GM18508 (cell line): ENCODE data around the gene RAB11FIP4.

ENCODE experiments used
- ATAC-seq: cut with Tn5 transposase; IDR thresholded peaks from one replicate; pipeline ENCODE4 v1.9.1; 2021; ENCODE audit warnings: moderate number of reproducible peaks; ENCODE audit not compliant: insufficient read depth, unreplicated experiment

The RAB11FIP4 gene

DNA sequence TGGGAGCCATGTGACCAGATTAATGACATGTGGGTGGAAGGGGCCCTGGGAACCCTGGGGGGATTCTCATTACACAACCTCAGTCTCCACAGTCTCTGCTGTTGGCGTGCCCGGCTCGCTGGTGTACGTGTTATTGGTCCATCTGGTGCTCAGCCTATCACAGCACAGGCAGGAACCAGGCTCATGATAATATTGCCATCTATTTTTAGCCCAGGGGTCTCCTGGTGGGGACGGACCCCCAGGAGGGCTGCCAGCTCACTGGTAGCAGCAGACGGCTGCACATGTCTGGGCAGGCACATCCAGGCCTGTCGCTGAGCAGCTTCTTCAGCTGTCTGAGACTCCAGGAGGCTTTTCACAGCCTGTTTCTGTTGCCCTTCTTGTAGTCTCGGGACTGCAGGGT, 123.8 kb downstream of the RAB11FIP4 start:
- no peak for ATAC-seq

DNA sequence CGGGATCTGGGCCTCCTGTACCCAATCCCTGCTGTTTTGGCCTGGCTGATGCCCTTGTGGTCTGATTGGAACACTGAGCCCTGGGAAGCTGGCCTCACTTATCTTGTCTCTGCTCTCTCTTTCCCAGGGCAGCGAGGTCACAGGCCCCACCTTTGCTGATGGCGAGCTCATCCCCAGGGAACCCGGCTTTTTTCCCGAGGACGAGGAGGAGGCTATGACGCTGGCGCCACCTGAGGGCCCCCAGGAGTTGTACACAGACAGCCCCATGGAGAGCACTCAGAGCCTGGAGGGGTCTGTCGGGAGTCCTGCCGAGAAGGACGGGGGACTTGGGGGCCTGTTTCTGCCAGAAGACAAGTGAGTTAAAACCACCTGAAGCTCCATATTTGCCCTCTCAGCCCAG, 126.0 kb downstream of the RAB11FIP4 start:
- ATAC-seq = no peak

DNA sequence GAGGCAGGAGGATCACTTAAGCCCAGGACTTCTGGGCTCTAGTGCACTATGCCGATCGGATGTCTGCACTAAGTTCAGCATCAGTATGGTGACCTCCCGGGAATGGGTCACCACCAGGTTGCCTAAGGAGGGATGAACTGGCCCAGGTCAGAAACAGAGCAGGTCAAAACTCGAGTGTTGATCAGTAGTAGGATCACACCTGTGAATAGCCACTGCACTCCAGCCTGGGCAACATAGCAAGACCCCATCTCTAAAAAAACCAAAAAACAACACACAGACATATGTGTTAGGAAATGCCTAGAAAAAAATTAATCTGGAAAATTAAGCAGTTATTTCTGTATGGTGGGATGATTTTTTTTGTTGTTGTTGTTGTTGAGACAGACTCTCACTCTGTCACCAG, 127.0 kb downstream of the RAB11FIP4 start:
- ATAC-seq = no peak

DNA sequence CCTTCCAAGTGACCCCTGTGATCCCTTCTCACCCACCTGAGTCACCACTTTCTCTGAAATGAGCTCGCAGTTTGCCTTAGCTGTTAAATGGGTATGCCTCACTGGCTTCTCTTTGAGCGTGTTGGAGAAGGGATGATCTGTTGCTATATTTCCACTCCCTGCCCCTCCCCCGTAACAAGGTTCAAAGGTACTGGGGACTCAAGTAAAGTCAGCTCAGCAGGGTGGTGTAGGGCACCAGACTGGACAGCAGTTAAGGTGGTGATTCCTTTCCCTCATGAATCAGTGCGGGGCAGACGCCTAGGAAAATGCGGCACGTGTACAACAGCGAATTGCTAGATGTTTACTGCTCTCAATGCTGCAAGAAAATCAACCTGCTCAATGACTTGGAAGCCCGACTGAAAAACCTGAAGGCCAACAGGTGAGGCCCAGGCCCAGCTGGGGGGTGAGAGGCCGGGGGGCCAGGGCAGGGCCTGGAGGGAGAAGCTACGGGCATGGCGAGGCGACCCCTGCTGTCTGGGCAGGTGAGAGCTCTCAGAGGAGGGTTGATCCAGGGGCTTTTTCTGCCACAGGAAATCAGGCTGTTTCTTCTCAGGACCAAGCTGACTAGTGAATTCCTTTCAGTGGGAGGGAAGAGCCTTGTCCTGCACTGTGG, 130.3 kb downstream of the RAB11FIP4 start:
- ATAC-seq = no peak

DNA sequence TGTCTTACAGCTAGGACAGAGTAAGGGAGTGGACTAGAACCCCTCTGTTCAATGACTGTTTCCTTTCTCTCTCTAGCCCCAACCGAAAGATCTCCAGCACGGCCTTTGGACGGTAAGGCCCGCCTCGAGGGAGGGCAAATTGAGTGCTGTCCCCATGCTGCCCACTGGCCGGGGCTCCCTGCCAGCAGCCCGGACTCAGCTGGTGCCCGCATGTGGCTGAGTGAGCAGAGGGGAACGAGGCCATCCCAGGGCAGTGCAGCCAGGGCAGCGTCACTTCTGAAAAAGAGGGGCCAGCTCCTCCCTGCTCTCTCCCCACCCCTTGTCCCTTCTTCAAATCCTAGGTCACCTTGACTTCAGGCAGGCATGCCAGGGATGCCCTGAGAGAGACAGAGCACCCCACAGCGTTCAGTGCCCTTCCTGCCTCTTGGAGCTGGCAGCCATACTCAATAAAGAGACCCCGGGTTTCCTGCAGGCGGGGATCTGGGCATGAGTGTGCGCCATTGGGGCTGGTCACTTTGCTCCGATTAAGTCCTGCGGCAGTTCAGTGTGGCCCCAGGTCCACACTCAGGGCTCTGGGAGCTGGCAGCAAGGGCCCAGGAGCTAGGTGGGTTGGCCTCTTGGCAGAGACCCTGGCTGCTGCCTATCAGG, 130.9 kb downstream of the RAB11FIP4 start:
- ATAC-seq = no peak

DNA sequence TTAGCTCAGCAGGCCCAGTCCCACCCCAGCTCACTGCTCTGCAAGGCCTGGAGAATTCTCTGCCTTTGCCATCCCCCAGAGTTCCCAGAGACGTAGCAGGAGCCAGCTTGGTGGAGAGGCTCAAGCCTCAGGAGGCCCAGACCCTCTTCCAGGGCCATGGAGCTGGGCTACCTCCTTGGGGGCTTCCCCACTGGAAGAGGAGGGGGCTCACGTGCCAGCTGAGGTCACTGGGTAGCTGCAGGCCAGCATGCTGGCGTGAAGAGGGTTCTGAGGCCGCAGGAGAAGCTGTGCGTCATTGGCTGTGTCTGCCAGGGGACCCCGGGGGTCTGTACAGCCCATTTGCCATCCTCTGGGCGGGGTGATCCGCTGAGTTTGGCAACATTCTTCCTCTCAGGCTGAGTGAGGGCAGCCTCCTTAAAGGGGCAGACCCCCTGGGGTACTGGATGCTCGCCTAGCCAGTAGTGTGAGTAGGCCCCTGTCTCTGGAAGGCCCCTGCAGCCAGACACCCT, 131.6 kb downstream of the RAB11FIP4 start:
- no peak for ATAC-seq

DNA sequence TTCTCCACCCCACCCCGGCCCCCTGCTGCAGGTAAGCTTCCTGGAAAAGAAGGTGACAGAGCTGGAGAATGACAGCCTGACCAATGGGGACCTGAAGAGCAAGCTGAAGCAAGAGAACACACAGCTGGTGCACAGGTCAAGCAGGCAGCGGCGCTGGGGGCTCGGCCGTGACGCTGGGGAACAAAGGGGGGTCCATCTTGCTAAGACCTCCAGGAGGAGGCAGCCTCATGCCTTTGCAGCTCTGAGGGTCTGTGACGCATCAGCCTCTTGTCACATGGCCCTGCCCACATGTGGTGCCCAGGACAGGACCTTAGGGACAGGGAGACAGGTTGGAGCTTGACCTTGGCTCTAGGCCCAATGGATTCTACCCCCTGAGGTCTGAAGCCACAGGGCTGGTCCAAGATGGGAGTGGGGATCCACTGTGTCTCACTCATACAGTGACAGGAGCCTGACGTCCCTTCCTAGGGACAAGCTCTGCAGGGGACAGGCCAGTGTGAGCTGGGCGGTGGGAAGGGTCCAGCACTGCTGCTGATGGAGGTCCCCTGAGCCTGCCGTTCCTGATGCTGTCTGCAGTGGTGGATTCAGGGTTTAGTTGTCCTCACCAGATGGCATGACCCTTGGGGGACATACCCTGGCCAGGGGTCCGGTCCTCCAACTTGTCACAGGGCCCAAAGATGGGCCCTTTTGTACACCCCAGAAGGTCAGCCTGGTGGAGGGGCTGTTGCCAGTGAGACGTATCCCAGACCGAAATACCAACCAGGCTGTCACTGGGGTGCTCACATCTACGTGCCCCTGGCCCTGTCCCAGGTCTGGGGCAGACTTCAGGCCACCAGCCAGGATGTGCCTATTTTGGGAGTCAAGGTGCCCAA, 132.6 kb downstream of the RAB11FIP4 start:
- no peak for ATAC-seq

DNA sequence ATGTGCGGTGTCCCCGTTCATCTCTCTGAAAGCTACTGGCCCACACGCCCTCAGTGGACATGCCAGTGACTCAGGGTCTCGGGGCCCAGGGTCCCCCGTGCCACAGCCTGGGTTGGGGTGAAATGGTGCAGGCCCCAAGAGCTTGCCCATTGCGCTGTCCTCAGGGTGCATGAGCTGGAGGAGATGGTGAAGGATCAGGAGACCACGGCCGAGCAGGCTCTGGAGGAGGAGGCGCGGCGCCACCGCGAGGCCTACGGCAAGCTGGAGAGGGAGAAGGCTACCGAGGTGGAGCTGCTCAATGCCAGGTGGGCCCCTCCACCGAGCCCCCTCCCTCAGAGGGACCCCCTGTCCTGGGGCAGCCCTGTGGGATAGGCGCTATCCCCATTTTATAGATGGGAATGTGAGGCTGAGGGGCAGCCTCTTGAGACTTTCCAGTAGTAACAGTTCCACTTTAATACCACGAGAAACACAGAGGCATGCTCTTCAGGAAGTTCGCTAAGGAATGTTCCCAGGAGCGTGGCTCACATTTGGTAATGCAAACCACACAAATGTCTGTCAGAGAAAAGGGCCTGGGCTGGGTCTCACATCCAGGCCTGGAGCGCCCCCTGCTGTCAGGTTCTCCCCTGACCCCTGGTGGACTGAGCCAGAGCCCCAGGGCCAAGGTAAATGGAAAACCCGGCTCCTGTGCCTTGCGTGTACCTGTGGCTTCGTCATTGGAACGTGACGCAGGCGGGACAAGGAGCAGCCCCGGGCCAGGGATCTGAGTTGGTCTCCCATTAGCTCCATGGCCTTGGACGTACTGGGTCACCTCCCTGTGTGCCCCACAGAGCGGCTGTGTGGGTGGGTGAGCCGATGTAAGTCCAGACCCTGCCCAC, 133.7 kb downstream of the RAB11FIP4 start:
- ATAC-seq = no peak

DNA sequence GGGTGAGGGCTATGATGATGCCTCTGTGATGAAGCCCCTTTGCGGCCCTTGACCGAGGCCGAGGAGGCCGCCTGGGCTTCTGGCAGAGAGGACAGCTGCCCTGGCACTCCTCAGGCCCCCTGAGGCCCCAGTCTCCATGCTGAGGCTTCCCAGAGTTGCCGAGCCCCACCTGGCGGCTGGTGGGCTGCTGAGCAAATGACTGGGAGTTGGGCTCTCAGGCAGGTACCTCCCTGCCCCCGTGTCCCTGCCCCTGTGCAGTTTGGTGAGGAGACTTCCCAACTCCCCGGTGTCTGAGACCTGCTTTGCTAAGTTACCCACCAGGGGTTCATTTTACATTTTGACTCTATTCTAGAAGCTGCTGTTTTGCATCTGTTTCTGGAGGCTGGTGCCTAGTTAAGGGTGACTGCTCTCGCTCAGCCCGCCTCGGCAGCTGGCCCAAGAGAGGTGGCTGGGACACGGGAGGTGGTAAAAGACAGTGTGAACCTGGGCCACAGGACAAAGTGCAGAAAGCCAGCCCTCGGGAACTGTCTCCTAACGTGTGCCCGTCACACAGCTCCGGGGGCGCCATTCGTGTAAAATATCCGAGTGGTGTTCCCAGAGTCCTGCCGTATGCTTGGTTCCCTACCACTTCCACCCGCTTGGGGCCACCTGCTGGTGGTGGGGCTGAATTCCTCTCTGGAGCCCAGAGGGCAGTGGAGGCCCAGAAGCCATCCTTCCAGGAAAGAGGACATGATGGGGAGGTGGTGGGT, 134.5 kb downstream of the RAB11FIP4 start:
- no peak for ATAC-seq

DNA sequence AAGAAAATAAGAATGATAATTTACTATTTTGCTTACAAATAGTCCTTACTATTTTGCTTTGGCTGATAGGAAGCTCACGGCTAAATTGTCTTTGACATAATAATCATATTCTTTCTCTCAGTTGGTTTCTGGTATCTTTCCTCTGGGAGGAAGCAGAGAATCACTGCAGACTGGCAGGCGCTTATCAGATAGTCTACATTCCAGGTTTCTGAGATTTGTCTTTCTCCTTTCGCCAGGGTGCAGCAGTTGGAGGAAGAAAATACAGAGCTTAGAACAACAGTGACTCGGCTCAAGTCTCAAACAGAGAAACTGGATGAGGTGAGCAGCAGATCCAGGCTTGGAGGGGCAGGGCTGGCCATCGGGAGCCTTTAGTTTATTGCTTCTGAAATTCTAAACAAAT, 136.1 kb downstream of the RAB11FIP4 start:
- ATAC-seq = no peak

DNA sequence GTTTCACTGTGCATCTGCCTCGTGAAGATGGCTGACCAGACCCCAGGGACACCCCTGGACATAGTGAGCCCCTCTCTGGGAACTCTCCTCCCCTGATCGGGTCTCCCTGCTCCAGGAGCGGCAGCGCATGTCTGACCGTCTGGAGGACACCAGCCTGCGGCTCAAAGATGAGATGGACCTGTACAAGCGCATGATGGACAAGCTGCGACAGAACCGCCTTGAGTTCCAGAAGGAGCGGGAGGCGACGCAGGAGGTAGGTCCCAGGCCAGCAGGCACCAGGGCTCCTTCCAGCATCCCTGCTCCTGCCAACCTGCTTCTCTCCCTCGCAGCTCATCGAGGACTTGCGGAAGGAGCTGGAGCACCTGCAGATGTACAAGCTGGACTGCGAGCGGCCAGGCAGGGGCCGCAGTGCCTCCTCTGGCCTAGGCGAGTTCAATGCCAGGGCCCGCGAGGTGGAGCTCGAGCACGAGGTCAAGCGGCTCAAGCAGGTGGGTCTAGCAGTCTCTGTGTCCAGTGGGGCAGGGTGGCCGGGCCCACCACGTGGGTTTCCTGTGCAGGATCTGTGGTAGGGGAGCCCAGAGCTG, 136.9 kb downstream of the RAB11FIP4 start:
- no peak for ATAC-seq

DNA sequence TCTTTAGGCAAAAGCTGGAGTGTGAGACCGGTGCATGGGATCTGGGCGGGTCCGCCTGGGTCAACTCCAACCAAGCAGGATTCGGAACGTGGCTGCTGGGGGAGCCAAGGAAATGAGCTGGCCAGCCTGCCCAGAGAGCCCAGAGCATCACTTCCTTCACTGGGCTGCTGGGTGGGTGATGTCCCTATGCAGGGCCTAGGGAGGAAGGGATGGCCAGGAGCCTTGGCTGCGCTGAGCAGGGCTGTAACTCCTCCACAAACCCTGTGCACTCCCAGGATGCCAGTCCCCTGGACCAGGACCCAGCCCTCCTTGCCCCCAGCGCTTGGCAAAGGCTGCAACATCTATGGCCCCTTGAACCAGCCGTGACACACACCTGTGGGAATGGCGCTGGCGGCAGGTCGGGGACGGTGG, 138.4 kb downstream of the RAB11FIP4 start:
- no peak for ATAC-seq

DNA sequence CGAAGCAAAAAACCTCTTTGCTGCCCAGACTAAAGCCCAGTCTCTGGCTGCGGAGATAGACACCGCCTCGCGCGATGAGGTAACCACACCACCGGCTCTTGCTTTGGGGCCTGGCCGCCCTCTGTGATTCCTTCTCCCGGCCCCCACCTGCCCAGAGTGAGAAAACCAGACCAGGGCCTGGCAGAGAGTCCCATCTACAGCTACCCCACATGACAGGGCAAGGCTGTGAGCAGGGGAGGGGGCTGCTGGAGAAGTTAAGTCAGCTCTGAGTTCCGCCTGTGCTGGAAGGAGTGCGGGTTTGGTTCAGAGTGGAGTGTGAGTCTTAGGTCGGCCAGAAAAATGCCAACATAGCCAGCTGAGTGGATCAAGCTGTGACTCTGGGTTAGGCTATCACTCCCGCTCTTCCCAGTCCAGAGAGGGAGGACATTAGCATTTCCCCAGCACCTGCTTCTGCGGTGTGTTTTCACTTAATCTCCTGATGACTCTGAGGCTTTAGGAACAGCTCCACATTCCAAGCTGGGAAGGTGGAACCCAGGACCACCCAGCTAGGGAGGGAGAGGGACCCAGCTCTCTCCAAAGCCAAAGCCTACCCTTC, 139.0 kb downstream of the RAB11FIP4 start:
- no peak for ATAC-seq

DNA sequence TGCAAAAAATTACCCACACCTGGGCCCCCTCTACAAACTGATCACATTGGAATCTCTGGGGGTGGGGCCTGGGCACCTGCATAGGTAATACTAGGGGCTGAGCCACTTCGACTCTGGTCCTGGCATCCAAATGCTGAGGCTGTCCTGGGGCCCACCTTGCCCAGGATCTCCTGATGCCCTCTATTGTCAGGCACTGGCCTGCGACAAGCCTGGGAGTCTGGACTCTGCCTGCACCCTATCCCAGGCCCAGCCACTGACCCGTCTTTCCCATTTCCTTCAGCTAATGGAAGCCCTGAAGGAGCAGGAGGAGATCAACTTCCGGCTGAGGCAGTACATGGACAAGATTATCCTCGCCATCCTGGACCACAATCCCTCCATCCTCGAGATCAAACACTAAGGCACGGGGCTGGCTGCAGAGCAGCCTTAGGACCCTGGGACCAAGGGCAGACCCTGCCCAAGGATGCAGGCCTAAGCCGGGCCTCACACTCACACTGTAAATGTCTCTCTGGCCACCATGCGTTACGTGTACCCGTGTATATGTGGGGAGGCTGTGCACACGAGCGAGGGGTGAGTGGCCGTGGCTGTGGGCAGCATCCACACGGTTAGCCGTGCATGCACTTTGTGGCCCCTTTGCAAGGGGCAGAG, 140.0 kb downstream of the RAB11FIP4 start:
- ATAC-seq = no peak

DNA sequence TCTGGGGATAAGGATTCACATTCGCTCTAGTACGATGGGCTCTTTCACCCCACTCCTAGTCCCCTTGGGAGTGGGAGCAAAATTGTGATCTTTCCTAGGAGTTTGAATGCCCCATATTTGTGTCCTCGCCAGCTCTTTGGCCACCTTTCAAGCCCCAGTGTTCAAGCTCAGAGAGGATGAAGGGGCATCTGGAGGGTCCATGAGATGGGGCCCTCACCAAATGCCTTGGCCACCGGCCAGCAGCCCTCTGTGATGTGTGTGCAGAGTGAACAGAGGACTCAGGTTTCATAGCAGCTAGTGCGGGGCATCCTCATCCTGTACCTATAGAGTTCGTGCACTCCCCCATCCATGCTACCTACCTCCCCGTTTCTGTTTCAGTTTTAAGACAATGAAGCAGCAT, 140.6 kb downstream of the RAB11FIP4 start:
- ATAC-seq = no peak

DNA sequence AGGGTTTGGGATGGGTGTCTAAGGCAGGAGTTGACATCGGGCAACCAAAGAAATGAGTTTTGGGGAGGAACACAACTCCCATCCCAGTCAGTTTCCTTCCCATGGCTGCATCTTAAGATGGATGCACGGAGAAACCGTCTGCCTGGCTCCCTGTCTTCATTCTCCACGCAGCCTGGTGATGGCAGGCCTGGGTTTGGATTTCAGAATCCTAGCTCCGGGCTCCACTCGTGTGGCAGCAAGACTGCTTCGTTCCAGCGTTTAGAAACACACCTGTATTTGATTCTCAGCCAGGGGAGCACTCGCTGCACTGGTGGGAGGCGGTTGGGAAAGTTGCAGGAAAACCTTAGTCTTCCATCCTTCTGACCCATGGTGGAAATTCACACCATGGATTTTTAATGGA, 141.1 kb downstream of the RAB11FIP4 start:
- no peak for ATAC-seq

DNA sequence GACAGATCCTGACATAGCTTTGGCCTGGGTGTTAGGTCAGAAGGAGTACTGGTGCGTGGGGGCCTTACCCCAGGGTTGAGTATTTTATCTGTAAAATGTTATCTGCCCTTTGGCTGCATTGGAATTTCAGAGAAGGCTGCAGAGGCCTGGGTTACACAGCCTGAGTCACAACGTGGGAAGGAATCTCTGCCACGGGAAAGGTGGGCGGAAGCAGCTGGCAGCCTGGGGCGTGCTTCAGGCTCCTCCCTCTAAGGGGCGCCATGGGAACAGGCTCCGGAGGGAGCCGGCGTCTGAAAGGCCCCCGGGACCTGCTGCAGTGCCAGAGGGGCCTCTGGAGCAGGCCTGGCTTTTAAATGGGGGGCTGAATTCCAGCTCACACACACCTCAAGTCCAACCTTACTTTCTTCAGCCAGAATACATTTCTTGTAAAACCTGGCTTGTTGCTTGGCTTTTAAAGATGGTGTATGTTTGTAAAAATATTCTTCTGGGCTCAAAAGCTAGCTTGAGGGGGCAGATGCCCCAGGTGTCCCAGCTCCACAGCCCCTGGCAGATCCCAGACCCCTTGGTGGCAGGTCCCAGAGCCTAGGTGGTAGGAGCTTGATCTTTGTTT, 142.2 kb downstream of the RAB11FIP4 start:
- ATAC-seq = no peak
